Right lobe of liver (tissue), 6 donors: ENCODE data around the gene TPST2. TPM values are rescaled to one million over a fixed set of nuclear protein-coding genes. Genes with fewer than 3 reads are reported as not detected.

Experiments used
- ATAC-seq, 4 donors: fragments of 200-7000 bp; cut with Tn5 transposase; one replicate each; pipeline ENCODE4 v1.9.1; 2020; ENCODE audit warnings: mild to moderate bottlenecking in 4 of 4, moderate library complexity in 4 of 4
- DNase-seq, 3 donors: peaks; one replicate each; pipeline ENCODE4 v3.0.0-alpha.2; 2020
- H3K27ac ChIP-seq, 3 donors: fragments of 200-600 bp; one replicate each; pipeline ENCODE4 v1.8.0; 2022
- H3K27me3 ChIP-seq, 2 donors: fragments of 200-600 bp; one replicate each; pipeline ENCODE4 v1.8.0; 2022
- H3K36me3 ChIP-seq, 4 donors: fragments of 200-600 bp; sonication (generic) in 1 of 4; one replicate each; pipeline versions ENCODE4 v1.5.1 to v1.8.0; 2017 to 2022; ENCODE audit warnings: control low read depth in 1 of 4
- H3K4me1 ChIP-seq, 4 donors: fragments of 200-600 bp; sonication (generic) in 1 of 4; one replicate each; pipeline versions ENCODE4 v1.5.1 to v1.8.0; 2017 to 2022; ENCODE audit warnings: control low read depth in 1 of 4
- H3K4me3 ChIP-seq, 3 donors: fragments of 200-600 bp; one replicate each; pipeline ENCODE4 v1.8.0; 2022
- H3K9me3 ChIP-seq, 4 donors: fragments of 200-600 bp; sonication (generic) in 1 of 4; one replicate each; pipeline versions ENCODE4 v1.5.1 to v1.8.0; 2017 to 2022; ENCODE audit warnings: control low read depth in 1 of 4
- CTCF ChIP-seq, 4 donors: fragments of 200-600 bp in 3 of 4; fragments of 450-650 bp in 1 of 4; IDR thresholded peaks; one replicate each; pipeline versions ENCODE4 v1.5.1 to v1.8.0; 2016 to 2022; ENCODE audit warnings: antibody characterized with exemption in 4 of 4, mild to moderate bottlenecking in 2 of 4
- POLR2A ChIP-seq: fragments of 450-650 bp; IDR thresholded peaks from one replicate; pipeline ENCODE4 v1.6.1; 2017; ENCODE audit warnings: antibody characterized with exemption, mild to moderate bottlenecking
- WGBS: methylation state at CpG from one replicate; pipeline ENCODE4 v1.1.6; 2018; ENCODE audit warnings: low coverage, low lambda C conversion rate; ENCODE audit not compliant: insufficient coverage; ENCODE audit errors: missing lambda C conversion rate; 5-methylcytosine and 5-hydroxymethylcytosine counted together
- intact Hi-C, 2 donors: fragments of 100-400 bp; cut with DNase I; formaldehyde crosslinking; loops; one replicate each; pipeline versions ENCODE4 v1.11.2 to v1.14.1; 2022
- microRNA counts: library from miRNA; unstranded; fragments of <30 nt; microRNA quantifications from one replicate; lab custom pipeline; 2016
- microRNA-seq, 2 donors: library from miRNA; unstranded; fragments of <30 nt; microRNA quantifications; one replicate each; pipeline ENCODE4, GENCODE V29; 2019 to 2020
- small RNA-seq, 2 experiments: library from RNA; depleted of rRNA; stranded (forward); fragments of <200 nt; gene quantifications; one replicate each; pipeline ENCODE3, GENCODE V24; 2016
- total RNA-seq, 6 experiments: library from RNA; depleted of rRNA in 2 of 6; stranded (reverse); fragments of >200 nt in 2 of 6; fragmentation: NEBNext Ultra II Directional in 3 of 6; extraction: Animal tissue kit (Norgen Biotek cat#: 25700) in 3 of 6; gene quantifications; one replicate each; pipeline versions ENCODE4 v1.1.0 to v1.2.4, GENCODE V29; 2016 to 2023
- donor health status: DM: no; HTN: yes; CAD: no.
- donor health status: DM: no; HTN: no; CAD: no.
- donor health status: DM: no; HTN: no; CAD: no.
- donor health status: DM: no; HTN: yes; CAD: no.
- donor health status: DM: no; HTN: yes; CAD: no.

The TPST2 gene
- total RNA-seq, 6 experiments from 2014 or later: 53.2 to 117 (median 66.9) TPM

- H3K4me1 ChIP-seq: peaks cover 0 to 30% (median 10%) of the 10 kb centered on the region in 4 donors
- DNase-seq: no peak
Measured at GRCh38 chr22:26479043-26479791, 110.7 kb downstream of the TPST2 start.

GRCh38 chr22:26477341-26477731, 112.6 kb downstream of the TPST2 start:
- WGBS: 33% methylated on average over 3 of the region's 4 CpGs

More at GRCh38 chr22:26479043-26479791, 110.7 kb downstream of the TPST2 start:
- peaks cover 0 to 33% (median 3%) of the 10 kb centered on the region in 4 donors for H3K36me3 ChIP-seq
- H3K9me3 ChIP-seq: no peaks in the 10 kb centered on the region
- intact Hi-C loops: no loop called here
- peak overlapping the region in 1 of 3 donors; percentile 39 for H3K4me3 ChIP-seq
- ATAC-seq: peak in 1 of 4 donors; percentile 1
- no peaks in the 10 kb centered on the region for H3K27me3 ChIP-seq
- WGBS: 30% methylated on average over 12 of the region's 12 CpGs
- TF ChIP-seq CTCF (IDR thresholded peaks at IDR 0.05) (peak in 1 of 4 donors; percentile 6), POLR2A (no peak)
- peak overlapping the region; percentile 49 to 65 (median 49) for H3K27ac ChIP-seq

GRCh38 chr22:26476705-26477340, 113.1 kb downstream of the TPST2 start:
- no peak for DNase-seq
- Histone ChIP-seq H3K27ac (no peak overlapping the region), H3K4me3 (no peak overlapping the region), H3K4me1 (peaks cover 0 to 22% (median 10%) of the 10 kb centered on the region in 4 donors), H3K36me3 (peaks cover 2 to 50% (median 16%) of the 10 kb centered on the region in 4 donors), H3K9me3 (no peaks in the 10 kb centered on the region), H3K27me3 (no peaks in the 10 kb centered on the region)
- intact Hi-C loops: no loop called here
- TF ChIP-seq CTCF (IDR thresholded peaks at IDR 0.05) (no peak), POLR2A (no peak)
- ATAC-seq: no peak
- 85% methylated on average over 2 of the region's 4 CpGs for whole genome bisulfite sequencing

More at GRCh38 chr22:26477341-26477731, 112.6 kb downstream of the TPST2 start:
- Histone ChIP-seq H3K27ac (no peak overlapping the region), H3K4me3 (no peak overlapping the region), H3K36me3 (peaks cover under 1 to 45% (median 12%) of the 10 kb centered on the region in 4 donors), H3K9me3 (no peaks in the 10 kb centered on the region), H3K27me3 (no peaks in the 10 kb centered on the region), H3K4me1 (peaks cover 0 to 23% (median 10%) of the 10 kb centered on the region in 4 donors)
- TF ChIP-seq POLR2A: no peak
- no peak for TF ChIP-seq CTCF (IDR thresholded peaks at IDR 0.05)
- ATAC-seq: no peak
- intact Hi-C loops: no loop called here
- DNase-seq: no peak

GRCh38 chr22:26474682-26475081, 115.2 kb downstream of the TPST2 start:
- no peaks in the 10 kb centered on the region for H3K27me3 ChIP-seq
- peaks cover 0 to 11% (median 5%) of the 10 kb centered on the region in 4 donors for H3K4me1 ChIP-seq
- TF ChIP-seq POLR2A (no peak), CTCF (IDR thresholded peaks at IDR 0.05) (no peak)
- peaks cover 2 to 70% (median 30%) of the 10 kb centered on the region in 4 donors for H3K36me3 ChIP-seq
- no peak overlapping the region for H3K27ac ChIP-seq
- H3K4me3 ChIP-seq: no peak overlapping the region
- ATAC-seq (no peak), DNase-seq (no peak)
- H3K9me3 ChIP-seq: no peaks in the 10 kb centered on the region
- intact Hi-C loops: no loop called here

MicroRNAs encoded within 50 kb of the gene (microRNA counts, 767-probe panel; counts per million panel counts)
- 237 counts per million for microRNA hsa-miR-548j (lab: Ali Mortazavi, UCI)

Small RNA genes within 50 kb of the gene (microRNA-seq; reads per million reads assigned to microRNA genes)
- gene MIR548J: 24.6 to 27.7 reads per million in 2 donors

Small RNA genes within 50 kb of the gene (small RNA-seq; reads per million reads assigned to genes)
- gene MIR548J: 0.39 to 0.48 reads per million in 2 experiments

Other genes starting within 250 kb of the TPST2 start
- under 1 TPM in 3 of 6 experiments, not detected in 3; 0.07 to 0.38 (median 0.12) TPM for gene ASPHD2, start 160.9 kb downstream of the TPST2 start, total RNA-seq
- 10 to 100 TPM; 10.7 to 13.8 (median 12.6) TPM for gene HPS4, start 106.3 kb downstream of the TPST2 start, total RNA-seq
- gene SRRD, start 106.3 kb downstream of the TPST2 start, total RNA-seq: 10 to 100 TPM; 11.4 to 15.2 (median 11.8) TPM
- 10 to 100 TPM; 17.0 to 24.1 (median 21.6) TPM for gene TFIP11, start 77.7 kb downstream of the TPST2 start, total RNA-seq
- gene CRYBB1, start 27.9 kb upstream of the TPST2 start, total RNA-seq: under 1 TPM in 2 of 6 experiments, not detected in 4; 0.53 to 0.59 TPM
- gene CRYBA4, start 31.8 kb upstream of the TPST2 start, total RNA-seq: not detected
- gene MIAT, start 67.5 kb upstream of the TPST2 start, total RNA-seq: 1 to 10 TPM in 1 of 6 experiments, under 1 TPM in 5; 0.19 to 3.2 (median 0.47) TPM